NCI-H226 (cell line): ENCODE data around the gene KIAA0825.
"Not testable (repeated sequence)": the region's sequence is repeated elsewhere in the genome, so short reads cannot be mapped to it uniquely, and the experiment has no call there.

Experiments used
- DNase-seq: peaks from one replicate; pipeline ENCODE4 v3.0.0-alpha.2; 2015

KIAA0825 gene

DNA sequence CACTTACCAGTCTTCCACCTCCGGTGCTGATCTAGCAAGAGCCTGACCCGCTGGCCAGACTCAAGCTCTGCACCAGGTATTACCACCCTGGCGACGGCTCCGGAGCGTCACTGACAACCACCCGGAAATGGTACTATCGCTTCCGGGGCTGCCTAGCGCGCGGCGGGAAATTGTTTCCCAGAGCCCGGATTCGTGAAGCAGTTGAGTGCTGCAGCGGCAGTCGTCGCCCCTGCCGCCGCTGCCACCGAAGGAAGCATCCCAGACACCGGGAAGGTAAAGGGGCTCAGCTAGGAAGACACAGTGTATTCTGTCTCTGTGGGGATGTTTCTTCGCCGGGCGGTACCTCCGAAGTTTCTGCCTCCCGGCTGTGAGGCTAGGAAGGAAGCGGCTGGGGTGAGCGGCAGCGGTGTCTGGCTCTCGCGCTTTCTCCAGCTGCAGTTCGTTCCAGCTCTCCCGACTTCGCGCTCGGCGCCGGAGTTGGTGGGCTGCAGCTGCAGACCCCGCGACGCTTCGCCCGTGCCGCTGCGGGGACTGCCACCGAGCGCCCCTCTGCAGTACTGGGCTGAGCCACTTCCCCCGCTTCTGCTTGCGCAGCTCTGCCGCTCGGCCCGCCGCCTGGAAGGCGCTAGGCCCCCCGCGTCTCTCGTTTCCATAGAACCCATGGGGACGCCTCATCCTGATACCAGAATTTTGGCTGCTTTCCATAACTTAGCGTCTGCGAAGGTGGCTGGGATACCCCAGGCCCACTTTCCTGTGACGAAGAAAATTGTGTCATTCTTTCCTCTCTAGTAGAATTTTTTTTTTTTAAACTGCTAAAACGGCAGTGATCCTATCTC, at the start of gene KIAA0825, which contains the start of gene SLF1:
Gene KIAA0825, minus strand, starts transcription at position 112 of the 836 bp plus-strand sequence. CDS start 81,478 bp downstream, outside the sequence.
Gene SLF1, plus strand, starts transcription at position 177 of the 836 bp plus-strand sequence. CDS start 10,142 bp downstream, outside the sequence.
- peak; percentile 93 for DNase-seq

- no peak for DNase-seq
These were observed 49.5 kb upstream of the KIAA0825 start for GRCh38 chr5:94667937-94668336.

GRCh38 chr5:94661086-94661485, 42.7 kb upstream of the KIAA0825 start:
- DNase-seq = no peak

GRCh38 chr5:94660506-94660905, 42.1 kb upstream of the KIAA0825 start:
- DNase-seq = no peak

GRCh38 chr5:94658272-94658671, 39.9 kb upstream of the KIAA0825 start:
- no peak for DNase-seq

- DNase-seq = no peak
These were observed 31.5 kb upstream of the KIAA0825 start for GRCh38 chr5:94649874-94650273.

- no peak for DNase-seq
These were observed 28.4 kb upstream of the KIAA0825 start for GRCh38 chr5:94646758-94647157.

- DNase-seq = no peak
These were observed 26.6 kb upstream of the KIAA0825 start for GRCh38 chr5:94645053-94645452.

DNA sequence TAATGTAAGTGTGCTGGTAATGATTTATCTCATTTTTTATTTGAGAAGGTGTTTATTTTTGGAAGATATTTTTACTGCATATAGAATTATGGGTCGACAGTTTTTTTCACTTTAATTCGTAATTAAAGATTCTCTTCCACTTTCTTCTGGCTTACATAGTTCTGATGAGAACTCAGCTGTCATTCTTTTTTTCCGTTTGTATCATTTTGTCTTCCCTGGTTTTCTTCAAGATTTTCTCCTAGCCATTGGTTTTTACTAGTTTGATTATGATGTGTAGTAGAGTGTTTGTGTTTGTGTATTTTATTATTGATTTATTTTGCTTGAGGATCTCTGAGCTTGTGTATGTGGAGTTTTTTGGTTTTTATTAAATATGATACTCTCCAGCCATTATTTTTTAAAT, 21.8 kb upstream of the KIAA0825 start:
- no peak for DNase-seq

DNA sequence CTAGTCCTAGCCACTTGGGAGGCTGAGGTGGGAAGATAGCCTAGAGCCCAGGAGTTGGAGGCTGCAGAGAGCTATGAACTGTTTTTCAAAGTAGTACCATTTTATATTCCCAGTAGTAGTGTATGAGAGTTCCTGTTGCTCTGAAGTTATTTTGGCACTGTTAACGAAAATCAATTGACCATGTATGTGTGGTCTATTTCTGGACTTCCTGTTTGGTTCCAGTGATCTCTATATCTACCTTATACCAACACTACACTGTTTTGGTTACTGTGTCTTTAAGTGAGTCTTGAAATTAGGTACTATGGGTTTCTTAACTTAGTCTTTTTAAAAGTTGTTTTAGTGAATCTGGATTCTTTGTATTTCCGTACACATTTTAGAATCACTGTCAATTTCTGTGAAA, 13.6 kb upstream of the KIAA0825 start:
- no peak for DNase-seq

DNA sequence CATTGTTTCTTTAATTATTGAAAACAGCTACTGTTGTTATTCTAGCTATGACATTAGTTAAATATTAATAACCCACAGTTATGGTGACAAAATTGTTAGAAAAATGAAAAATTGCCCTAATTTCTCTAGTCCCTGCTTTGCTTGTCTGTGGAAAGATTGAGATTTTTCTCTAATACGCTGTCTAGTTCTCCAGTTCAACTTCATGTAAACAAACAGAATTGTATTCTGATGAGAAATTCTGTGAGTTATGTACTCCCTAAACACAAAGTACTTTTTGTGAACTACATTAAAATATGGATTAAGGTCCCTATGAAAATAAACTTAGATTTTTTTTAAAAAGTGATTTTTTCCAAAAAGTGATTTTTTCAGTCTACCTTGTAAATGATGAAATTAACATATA, 8.8 kb upstream of the KIAA0825 start:
- DNase-seq = no peak

DNA sequence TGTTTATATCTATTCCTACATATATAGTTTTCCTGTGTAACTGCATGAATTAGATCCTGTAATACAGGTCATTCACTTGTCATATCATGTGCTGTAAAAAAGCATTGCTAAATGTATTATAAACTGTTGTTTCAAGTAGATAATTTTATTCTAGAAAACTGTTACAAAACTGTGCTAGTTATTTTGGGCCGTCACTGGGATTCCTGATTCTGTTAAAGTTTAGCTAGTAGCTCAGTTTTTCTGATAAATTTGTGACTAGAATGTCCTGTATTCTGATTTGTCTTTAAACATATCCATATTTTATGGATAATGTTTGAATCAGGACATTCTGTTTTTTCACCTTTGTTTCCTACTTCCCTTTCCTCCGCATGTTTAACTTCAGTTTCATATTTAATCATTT, 5.5 kb upstream of the KIAA0825 start:
- DNase-seq = no peak

DNA sequence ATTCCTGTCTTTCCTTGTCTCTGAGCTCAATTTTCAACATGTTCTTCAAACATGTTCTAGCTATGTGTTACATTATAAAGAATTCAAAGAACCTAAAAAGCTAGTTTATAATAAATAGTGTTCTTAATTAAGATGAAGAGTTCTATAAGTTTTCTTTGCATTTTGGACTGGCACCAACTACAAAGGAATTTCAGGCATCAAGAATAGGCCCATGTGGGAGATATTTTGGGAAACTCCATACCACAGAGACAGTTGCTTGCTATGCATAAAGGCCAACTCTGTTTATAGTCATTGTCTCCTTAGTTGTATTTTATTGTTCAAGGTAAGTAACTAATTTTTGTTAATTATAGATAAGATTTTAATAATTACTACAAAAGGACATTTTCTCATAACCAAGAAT, 4.6 kb upstream of the KIAA0825 start:
- no peak for DNase-seq

DNA sequence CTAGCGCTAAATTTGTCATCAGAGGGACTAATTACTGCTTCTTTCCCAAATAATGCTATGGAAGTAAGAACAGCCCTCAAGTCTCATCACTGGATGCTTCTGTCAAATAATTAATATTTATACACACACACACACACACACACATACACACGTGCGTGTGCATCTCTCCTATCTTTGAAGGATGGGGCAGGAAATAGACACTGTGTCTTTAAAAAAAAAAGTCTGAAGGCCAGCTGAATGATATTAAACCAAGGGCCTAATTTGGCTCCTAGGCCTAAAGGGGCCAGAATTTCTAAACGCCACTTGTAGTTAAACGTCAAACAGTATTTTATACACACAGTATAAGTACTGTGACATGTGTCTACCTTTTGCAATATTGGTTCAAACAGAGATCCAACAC, 3.4 kb upstream of the KIAA0825 start:
- no peak for DNase-seq

GRCh38 chr5:94620256-94620655, 1.9 kb upstream of the KIAA0825 start:
- no peak for DNase-seq

GRCh38 chr5:94618029-94618492, 343 bp downstream of the KIAA0825 start:
- DNase-seq = peak; percentile 59

GRCh38 chr5:94615862-94616261, 2.5 kb downstream of the KIAA0825 start:
- DNase-seq = no peak

- no peak for DNase-seq
These were observed 4.1 kb downstream of the KIAA0825 start for GRCh38 chr5:94614156-94614805.

DNA sequence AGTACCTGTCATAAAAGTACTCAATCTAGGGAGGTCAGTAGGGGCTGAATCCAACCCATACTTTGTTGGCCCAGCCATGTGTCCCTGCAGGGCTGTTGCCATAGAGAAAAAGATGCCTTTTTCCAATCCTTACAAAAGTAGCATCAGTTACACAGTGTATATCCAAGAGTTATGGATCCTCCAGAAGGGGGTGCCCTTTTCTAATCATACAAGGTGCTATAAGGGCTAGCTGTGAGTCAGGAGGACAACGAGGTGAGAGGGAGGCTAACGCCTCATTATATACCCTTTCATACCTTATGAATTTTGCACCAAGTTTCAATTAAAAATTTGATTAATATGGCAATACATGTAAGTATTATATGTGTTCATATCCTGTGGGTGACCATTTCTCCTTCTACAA, 4.8 kb downstream of the KIAA0825 start:
- no peak for DNase-seq

DNA sequence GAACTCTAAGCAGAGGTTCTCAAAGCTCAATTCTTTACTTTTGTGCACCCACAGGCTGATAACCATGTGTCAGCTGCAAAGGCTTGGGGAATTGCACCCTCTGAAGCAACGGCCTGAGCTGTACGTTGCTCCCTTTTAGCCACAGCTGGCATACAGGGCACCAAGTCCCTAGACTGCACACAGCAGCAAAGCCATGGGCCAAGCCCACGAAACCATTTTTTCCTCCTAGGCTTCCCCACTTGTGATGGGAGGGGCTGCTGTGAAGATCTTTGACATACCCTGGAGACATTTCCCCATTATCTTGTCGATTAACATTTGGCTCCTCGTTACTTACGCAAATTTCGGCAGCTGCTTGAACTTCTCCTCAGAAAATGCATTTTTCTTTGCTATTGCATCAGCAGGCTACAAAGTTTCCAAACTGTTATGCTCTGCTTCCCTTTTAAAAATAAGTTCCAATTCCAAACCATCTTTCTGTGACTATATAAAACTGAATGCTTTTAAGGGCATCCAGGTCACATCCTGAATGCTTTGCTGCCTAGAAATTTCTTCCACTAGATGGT, 23.0 kb downstream of the KIAA0825 start:
- no peak for DNase-seq

- no peak for DNase-seq
These were observed 40.7 kb downstream of the KIAA0825 start for GRCh38 chr5:94577466-94578245.

DNA sequence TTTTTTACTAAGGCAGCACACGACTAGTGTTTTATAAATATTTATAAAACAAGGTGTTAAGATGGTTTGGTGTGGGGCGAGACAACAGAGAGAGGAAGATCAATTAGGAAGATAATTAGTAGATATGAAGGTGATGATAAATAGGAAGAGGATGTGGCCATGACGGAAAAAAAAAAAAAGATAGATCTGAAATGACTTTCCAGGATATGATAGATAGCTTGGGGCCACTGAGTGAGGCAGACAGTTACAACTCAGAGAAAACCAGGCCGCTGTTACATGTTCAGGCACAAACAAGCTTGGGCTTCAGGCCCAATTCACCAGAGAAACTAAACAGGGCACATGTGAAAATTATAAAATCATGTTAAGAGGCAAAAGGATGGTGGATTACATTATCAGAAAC, 43.2 kb downstream of the KIAA0825 start:
- no peak for DNase-seq

DNA sequence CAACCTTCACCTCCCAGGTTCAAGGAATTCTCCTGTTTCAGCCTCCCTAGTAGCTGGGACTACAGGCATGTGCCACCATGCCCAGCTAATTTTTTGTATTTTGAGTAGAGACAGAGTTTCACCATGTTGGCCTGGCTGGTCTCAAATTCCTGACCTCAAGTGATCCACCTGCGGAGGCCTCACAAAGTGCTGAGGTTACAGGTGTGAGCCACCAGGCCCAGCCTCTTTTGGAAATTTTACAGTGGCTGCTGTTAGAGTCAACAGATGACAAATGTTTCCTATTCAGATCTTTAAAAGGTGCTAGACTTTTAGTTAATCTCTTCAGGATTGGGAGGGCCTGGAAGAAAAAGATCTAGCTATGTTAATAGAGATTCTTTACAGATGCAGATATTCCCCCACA, 45.1 kb downstream of the KIAA0825 start:
- not testable (repeated sequence) for DNase-seq
